Neural cell (in vitro differentiated cells): Measurements from ENCODE around the gene PRR5.

Source experiments
- EP300 ChIP-seq: fragments of 450-650 bp; conservative IDR thresholded peaks from 2 replicates; pipeline ENCODE4 v1.6.1; 2014; ENCODE audit warnings: antibody characterized with exemption, mild to moderate bottlenecking, moderate library complexity; ENCODE audit not compliant: poor library complexity, severe bottlenecking
- EZH2 ChIP-seq: fragments of 200-600, 300-800 bp; shearing (Covaris generic), sonication (generic); IDR thresholded peaks from 2 replicates; pipeline ENCODE4 v1.6.1; 2014; ENCODE audit warnings: antibody characterized with exemption, low read length, borderline replicate concordance, mild to moderate bottlenecking; ENCODE audit not compliant: insufficient read depth, poor library complexity, severe bottlenecking
- POLR2AphosphoS5 ChIP-seq: IDR thresholded peaks from 2 replicates; pipeline ENCODE4 v1.6.1; 2012
- RAD21 ChIP-seq: fragments of 450-650 bp; conservative IDR thresholded peaks from 2 replicates; pipeline ENCODE4 v1.6.1; 2014; ENCODE audit warnings: antibody characterized with exemption, mild to moderate bottlenecking, moderate library complexity
- SMC3 ChIP-seq: fragments of 450-650 bp; conservative IDR thresholded peaks from 2 replicates; pipeline ENCODE4 v1.6.1; 2014; ENCODE audit warnings: antibody characterized with exemption, mild to moderate bottlenecking, moderate library complexity; ENCODE audit not compliant: poor library complexity
- TF ChIP-seq, protein P1 (sequence below): fragments of 450-650 bp; IDR thresholded peaks from 2 replicates; pipeline ENCODE4 v1.5.1; 2014; ENCODE audit warnings: antibody characterized with exemption, mild to moderate bottlenecking, moderate library complexity; ENCODE audit not compliant: poor library complexity, severe bottlenecking
- TF ChIP-seq, protein P2 (sequence below): IDR thresholded peaks from 2 replicates; pipeline ENCODE4 v1.6.1; 2012; ENCODE audit warnings: borderline replicate concordance

DNA sequence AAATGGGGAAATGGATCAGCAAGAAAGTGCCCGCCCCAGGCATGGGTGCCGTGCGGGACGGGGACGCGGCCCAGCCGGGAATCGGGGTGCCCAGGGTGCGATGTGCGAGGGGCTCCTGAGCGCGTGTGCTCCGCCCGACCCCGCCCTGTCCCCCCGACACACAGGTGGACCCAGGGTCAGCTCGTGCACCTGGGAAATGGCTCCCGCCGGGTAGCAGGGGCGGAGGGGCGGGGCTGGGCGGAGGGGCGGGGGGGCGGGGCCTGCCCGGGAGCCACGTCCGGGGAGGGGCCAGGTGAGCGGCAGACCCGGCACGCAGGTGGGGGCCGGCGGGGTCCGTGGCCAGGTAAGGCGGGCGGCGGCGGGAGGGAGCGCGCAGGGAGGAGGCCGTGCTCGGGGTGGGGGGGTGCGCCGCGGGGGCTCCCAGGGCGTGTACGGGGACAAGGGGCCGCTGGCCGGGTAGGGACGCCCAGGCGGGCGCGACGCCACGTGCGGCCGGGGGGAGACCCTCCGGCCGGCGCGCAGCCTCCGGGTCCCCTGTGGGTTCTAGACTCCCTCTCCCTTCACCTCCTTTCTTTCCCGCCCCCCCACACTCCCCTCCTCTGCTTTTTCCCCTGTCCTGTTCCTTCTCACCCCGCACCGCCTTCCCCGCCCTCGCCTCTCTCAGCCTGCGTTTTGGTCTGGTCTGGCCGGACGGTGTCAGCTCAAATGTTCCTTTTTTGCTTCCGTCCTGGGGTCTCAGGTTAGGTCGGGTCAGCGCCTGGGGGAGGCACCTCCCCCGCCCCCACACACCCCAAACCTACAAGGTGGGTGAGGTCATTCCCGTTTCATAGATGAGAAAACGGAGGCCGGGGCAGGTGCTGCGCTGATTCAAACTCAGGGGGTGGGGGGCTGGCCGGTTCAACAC is 50.5 kb downstream of the PRR5 start, which contains the start of gene ARHGAP8:
- TF ChIP-seq, protein P1, sequence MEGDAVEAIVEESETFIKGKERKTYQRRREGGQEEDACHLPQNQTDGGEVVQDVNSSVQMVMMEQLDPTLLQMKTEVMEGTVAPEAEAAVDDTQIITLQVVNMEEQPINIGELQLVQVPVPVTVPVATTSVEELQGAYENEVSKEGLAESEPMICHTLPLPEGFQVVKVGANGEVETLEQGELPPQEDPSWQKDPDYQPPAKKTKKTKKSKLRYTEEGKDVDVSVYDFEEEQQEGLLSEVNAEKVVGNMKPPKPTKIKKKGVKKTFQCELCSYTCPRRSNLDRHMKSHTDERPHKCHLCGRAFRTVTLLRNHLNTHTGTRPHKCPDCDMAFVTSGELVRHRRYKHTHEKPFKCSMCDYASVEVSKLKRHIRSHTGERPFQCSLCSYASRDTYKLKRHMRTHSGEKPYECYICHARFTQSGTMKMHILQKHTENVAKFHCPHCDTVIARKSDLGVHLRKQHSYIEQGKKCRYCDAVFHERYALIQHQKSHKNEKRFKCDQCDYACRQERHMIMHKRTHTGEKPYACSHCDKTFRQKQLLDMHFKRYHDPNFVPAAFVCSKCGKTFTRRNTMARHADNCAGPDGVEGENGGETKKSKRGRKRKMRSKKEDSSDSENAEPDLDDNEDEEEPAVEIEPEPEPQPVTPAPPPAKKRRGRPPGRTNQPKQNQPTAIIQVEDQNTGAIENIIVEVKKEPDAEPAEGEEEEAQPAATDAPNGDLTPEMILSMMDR, result no peak
- TF ChIP-seq, protein P2, sequence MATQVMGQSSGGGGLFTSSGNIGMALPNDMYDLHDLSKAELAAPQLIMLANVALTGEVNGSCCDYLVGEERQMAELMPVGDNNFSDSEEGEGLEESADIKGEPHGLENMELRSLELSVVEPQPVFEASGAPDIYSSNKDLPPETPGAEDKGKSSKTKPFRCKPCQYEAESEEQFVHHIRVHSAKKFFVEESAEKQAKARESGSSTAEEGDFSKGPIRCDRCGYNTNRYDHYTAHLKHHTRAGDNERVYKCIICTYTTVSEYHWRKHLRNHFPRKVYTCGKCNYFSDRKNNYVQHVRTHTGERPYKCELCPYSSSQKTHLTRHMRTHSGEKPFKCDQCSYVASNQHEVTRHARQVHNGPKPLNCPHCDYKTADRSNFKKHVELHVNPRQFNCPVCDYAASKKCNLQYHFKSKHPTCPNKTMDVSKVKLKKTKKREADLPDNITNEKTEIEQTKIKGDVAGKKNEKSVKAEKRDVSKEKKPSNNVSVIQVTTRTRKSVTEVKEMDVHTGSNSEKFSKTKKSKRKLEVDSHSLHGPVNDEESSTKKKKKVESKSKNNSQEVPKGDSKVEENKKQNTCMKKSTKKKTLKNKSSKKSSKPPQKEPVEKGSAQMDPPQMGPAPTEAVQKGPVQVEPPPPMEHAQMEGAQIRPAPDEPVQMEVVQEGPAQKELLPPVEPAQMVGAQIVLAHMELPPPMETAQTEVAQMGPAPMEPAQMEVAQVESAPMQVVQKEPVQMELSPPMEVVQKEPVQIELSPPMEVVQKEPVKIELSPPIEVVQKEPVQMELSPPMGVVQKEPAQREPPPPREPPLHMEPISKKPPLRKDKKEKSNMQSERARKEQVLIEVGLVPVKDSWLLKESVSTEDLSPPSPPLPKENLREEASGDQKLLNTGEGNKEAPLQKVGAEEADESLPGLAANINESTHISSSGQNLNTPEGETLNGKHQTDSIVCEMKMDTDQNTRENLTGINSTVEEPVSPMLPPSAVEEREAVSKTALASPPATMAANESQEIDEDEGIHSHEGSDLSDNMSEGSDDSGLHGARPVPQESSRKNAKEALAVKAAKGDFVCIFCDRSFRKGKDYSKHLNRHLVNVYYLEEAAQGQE, result no peak
- TF ChIP-seq EZH2 (no peak), RAD21 (no peak), EP300 (no peak), POLR2AphosphoS5 (no peak), SMC3 (no peak)
